KG1 (cell line): ENCODE measurements around the gene SRGAP3.
"Not testable (repeated sequence)": the region's sequence is repeated elsewhere in the genome, so short reads cannot be mapped to it uniquely, and the experiment has no call there.

Experiments
- DNase-seq: peaks from one replicate; lab custom pipeline; 2025; lab: John Stamatoyannopoulos, UW

SRGAP3 gene

GRCh38 chr3:9249273-9250192 lies at the start of gene SRGAP3:
TSS of gene SRGAP3 (minus strand) at chr3:9249646. CDS start at chr3:9248951, 695 bp downstream.
- DNase-seq: peak; percentile 90

DNA sequence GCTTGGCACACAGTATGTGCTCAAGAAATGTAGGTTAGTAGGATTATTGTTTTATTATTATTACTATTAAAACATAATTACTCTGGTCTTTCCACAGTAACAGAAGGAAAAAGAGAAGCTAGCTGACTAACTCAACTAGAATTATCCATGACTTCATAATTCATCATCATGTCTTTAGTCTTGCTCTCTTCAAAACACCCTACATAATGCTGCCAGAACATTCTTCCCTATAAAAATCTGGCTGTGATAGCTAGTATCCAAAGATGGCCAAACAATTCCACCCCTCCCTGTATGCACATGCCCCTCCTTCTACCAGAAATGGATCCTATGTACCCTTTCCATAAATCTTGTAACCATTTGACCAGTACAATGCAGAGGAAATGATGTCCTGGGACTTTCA lies 48.8 kb upstream of the SRGAP3 start:
- DNase-seq: no peak

GRCh38 chr3:9296241-9296640 lies 46.8 kb upstream of the SRGAP3 start:
- no peak for DNase-seq

DNA sequence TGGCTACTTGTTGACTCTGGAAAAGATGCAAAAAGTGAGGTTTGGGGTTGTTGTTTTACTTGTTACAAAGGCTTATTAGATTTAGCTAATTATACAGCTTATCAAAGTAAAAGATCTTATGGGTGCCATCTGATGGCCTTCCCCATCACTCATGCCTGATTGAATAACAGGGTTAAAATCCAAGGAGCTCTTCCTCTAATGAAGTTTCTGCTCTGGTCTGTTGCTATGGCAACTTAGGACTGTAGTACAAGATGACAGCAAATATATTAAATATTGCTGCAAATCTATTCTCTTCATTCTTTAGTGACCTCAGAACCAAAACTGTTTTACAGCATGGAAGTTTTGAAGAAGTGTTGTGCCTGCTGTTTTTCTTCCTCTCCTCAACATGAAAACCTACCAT lies 45.6 kb upstream of the SRGAP3 start:
- no peak for DNase-seq

GRCh38 chr3:9293953-9294352 lies 44.5 kb upstream of the SRGAP3 start:
- DNase-seq: not testable (repeated sequence)

DNA sequence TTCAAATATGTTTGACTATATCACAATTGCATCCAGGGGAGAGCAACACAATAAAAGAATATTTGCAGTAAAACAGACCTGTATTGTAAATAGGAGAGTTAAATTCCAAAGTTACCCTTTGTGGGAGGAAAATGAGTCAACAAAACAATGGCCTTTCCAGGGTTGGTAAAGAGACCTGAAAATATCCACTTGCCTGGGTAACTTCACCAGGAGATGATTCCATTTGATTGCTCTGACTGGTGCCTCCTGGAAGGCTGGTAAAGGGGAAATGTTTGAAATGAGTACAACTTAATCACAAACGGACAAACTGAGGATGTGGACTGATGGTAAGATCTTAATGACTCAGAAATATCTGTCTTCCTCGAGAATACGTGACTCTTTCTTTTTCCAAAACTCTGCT lies 43.6 kb upstream of the SRGAP3 start:
- DNase-seq: no peak

DNA sequence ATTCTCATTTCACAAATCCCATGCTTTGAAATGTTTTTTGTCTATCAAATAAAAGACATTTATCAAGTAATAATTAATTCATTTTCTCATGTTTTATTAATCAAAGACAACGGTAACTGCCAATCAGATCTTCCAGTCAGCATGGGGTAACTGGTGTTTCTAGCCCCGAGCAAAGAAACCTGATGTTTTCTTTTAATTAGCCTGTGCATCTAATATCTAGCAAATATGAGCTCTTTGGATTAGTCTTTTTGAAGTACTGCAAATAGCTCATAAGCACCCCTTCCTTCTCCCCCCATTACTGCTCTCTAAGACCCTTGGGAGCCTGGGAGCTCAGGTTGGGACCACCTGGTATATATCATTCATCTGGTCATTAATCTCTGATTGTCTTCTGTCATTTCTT lies 43.1 kb upstream of the SRGAP3 start:
- DNase-seq: no peak

DNA sequence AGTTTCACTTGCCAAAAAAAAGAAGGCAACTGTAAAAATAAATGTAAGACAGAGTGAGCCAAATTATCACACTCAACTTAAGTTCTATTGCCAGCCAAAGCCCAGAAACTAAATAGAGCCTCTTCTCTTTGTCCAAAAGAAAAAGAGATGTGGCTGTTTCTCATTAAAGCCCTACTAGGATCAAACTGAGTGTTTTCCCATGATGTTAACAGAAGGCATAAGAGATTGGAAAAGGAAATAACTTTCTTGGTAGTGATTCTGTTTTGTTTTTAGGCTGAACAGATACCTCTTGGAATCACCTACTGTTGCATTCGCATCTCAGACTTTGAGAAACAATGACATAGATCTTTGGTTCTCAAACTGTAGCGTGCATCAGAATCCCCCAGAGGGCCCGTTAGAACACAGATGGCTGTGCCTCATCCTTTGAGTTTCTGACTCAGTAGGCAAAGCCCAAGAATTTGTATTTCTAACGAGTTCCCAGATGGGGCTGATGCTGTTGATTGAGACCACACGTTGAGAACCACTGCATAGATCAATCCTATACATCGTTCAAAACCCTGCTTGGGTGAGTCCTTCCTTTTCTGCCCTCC lies 42.5 kb upstream of the SRGAP3 start:
- no peak for DNase-seq

DNA sequence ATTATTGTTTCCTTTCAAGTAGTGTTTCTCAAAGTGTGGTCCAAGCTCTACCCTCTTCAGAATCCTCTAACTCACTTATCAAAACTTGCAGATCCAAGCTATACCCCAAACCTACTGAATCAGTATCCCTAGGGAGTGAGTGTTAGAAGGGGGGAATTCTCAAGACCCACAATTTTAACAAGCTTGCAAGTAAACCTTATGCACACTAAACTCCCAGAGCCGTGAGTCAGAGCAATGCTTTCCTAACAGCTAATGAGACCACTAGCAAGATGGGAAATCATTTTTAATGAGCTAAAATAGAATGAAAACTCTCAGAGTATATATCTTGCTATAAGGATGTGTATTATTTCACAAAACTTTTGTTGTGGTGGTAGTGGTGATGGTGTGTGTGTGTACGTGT lies 41.1 kb upstream of the SRGAP3 start:
- DNase-seq: no peak

DNA sequence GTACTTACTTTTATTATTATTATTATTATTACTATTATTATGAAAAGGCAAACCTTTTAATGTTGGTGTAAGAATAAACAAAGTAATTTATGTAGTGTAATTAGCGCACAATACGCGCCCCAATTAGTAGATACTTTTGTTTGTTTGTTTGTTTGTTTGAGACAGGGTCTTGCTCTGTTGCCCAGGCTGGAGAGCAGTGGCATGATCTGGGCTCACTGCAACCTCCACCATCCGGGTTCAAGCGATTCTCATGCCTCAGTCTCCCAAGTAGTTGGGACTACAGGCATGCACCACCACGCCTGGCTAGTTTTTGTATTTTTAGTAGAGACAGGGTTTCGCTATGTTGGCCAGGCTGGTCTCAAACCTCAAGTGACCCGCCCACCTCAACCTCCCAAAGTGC lies 32.1 kb upstream of the SRGAP3 start:
- not testable (repeated sequence) for DNase-seq

- DNase-seq: no peak
Measured at GRCh38 chr3:9280451-9281219, 31.2 kb upstream of the SRGAP3 start.

GRCh38 chr3:9279966-9280365 lies 30.5 kb upstream of the SRGAP3 start:
- DNase-seq: no peak

- no peak for DNase-seq
Measured at GRCh38 chr3:9278498-9278897, 29.1 kb upstream of the SRGAP3 start.

DNA sequence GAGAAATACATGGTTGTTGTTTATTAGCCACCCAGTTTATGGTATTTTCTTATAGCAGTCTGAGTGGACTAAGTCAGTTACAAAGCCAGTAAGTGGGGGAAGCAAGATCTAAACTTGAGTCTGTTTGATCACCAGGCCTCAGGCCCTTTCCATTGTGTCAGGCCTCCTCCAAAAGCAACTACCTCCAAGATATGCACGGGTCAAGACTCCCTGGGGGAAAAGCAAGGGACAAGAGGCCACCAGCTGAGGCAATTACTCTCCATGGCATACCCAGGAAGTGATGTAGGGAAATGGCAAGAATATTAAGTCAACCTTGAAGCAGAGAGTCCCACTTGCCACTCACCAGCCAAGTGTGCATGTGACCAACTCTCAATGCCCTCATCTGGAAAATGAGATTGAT lies 28.6 kb upstream of the SRGAP3 start:
- DNase-seq: no peak

DNA sequence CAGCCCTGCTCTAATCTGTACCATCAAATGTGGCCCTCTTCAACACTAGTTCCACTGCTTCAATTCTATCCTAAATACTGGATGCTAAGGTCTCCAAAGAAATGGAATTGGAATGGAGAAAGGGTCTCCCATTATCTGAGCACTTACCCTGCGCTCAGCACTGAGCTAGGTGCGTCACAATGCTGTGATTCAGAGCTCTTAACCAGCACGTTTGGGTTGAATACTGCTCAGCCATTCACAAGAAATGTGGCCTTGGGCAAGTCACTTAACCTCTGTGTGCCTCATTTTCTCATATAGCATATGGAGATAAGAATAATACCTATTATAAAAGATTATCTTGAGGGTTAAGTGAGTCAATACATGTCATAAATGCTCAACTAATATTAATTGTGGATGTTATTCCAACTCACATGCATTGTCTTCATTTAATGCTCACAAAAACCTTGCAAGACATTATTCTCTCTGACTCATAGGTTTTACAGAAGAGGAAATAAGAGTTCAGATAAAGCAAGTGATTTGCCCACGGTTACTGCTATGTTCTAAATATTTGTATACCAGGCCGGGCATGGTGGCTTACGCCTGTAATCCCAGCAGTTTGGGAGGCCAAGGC lies 27.4 kb upstream of the SRGAP3 start:
- DNase-seq: no peak

DNA sequence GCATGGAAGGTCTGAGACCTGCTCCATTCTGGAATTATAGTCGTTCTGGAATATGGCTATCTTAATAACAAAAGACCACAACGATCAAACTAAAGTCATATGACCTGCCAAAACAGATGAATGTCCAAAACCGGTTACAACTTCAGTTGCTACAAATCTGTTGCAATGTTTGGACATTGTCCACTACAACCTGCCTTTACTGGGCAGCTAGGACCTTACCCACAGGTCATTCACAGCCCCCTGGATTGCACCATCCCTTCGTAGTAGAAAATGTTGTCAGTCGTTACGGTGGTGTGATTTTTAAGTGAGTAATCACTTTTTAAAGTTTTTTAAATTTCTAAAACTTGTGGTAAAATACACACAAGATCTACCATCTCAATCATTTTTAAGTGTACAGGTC lies 22.5 kb upstream of the SRGAP3 start:
- DNase-seq: no peak

DNA sequence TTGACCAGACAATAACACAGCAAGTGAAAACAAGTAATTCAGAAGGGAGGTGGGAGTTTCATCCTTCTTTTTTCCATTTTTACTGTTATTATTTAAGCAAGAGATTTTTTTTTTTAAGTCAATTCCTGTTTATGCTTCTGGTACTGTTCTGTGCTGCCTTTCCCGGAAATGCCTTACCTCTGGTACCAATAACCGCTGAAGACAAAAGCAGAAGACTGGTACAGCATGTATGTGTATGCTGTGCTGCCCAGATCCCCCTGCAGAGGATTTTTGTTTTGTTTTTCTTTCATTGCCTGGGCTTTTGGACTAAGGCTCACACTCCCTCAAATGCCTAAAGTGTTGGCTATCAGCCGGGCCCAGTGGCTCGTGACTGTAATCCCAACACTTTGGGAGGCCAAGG lies 21.3 kb upstream of the SRGAP3 start:
- no peak for DNase-seq

DNA sequence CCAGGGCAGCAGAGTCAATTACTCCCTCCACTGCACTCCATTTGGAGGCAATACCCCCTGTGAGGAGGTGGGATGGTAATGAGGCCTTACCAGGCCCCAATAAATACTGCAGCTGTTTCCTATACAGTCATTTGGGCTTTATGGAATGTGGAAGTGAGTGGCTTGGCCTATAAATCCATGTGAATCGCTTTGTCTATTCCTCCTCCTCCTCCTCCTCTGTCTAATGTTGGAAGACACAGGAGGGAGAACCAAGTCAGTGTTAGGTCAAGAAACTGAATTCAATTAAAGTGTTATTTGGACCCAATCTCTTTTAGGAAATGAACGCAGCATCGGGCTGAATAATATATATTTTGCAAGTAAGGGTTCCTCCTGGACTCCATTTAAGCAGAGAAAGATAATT lies 17.3 kb upstream of the SRGAP3 start:
- DNase-seq: no peak

- DNase-seq: no peak
Measured at GRCh38 chr3:9260305-9260704, 10.9 kb upstream of the SRGAP3 start.

- DNase-seq: no peak
Measured at GRCh38 chr3:9257092-9257491, 7.6 kb upstream of the SRGAP3 start.

GRCh38 chr3:9255976-9256375 lies 6.5 kb upstream of the SRGAP3 start:
- no peak for DNase-seq

DNA sequence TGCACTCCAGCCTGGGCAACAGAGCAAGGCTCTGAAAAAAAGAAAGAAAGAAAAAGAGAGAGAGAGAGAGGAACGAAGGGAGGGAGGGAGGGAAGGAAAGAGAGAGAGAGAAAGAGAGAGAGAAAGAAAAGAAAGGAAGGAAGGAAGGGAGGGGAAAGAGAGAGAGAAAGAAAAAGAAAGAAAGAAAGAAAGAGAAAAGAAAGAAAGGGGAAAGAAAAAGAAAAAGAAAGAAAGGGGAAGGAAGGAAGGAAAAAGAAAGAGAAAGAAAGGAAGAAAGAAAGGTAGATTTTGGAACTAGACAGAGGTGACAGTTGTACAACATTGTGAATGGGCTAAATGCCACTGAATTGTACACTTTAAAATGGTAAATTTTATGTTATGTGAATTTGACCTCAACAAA lies 5.3 kb upstream of the SRGAP3 start:
- no peak for DNase-seq
